HEK293 (cell line): ENCODE results near the gene KRT78.

Source experiments
- CTCF ChIA-PET: fragments of 350-600 bp; formaldehyde crosslinking; extraction: SDS; loops from one replicate; lab custom pipeline; 2021; ENCODE audit warnings: antibody characterized with exemption; lab: Yijun Ruan, JAX
- POLR2A ChIA-PET: fragments of 300-600 bp; formaldehyde crosslinking; extraction: SDS; loops from one replicate; lab custom pipeline; 2020; ENCODE audit warnings: antibody characterized with exemption, inconsistent platforms; lab: Yijun Ruan, JAX
- H3K27ac ChIP-seq: fragments of 200-500 bp; sonication (Bioruptor generic); 2 replicates; pipeline ENCODE4 v1.5.1; 2014; ENCODE audit warnings: low read depth, low read length, control low read depth, inconsistent platforms; ENCODE audit errors: extremely low read depth
- H3K36me3 ChIP-seq, 2 experiments: fragments of 200-500 bp in 1 of 2; sonication (Bioruptor generic) in 1 of 2; 1 replicate in 1 of 2; 2 replicates in 1 of 2; pipeline ENCODE4 v1.5.1; 2014 to 2017; ENCODE audit warnings: inconsistent platforms in 2 of 2, low read length in 2 of 2; ENCODE audit not compliant: control insufficient read depth in 2 of 2, insufficient read depth in 1 of 2
- H3K4me1 ChIP-seq: fragments of 200-500 bp; sonication (Bioruptor generic); 2 replicates; pipeline ENCODE4 v1.5.1; 2014; ENCODE audit warnings: mild to moderate bottlenecking, low read length, inconsistent platforms; ENCODE audit not compliant: control insufficient read depth, insufficient read depth
- H3K4me3 ChIP-seq: 2 replicates; pipeline ENCODE4 v1.5.1; 2011; ENCODE audit warnings: low read depth, mild to moderate bottlenecking, control low read depth, low read length, moderate library complexity
- H3K9me3 ChIP-seq: fragments of 200-500 bp; sonication (Bioruptor generic); 2 replicates; pipeline ENCODE4 v1.5.1; 2014; ENCODE audit warnings: low read depth, low read length, inconsistent platforms; ENCODE audit not compliant: control insufficient read depth, insufficient read depth
- FEZF1 ChIP-seq: fragments of 450-650 bp; formaldehyde crosslinking; IDR thresholded peaks from 2 replicates; pipeline ENCODE4 v1.5.1; 2016; ENCODE audit warnings: missing biosample characterization, missing genetic modification characterization
- GLI4 ChIP-seq: fragments of 450-650 bp; formaldehyde crosslinking; IDR thresholded peaks from 2 replicates; pipeline ENCODE4 v1.5.1; 2016; ENCODE audit warnings: missing biosample characterization, missing genetic modification characterization
- HIC1 ChIP-seq: fragments of 450-650 bp; formaldehyde crosslinking; IDR thresholded peaks from 2 replicates; pipeline ENCODE4 v1.5.1; 2016; ENCODE audit warnings: missing biosample characterization, missing genetic modification characterization
- IKZF3 ChIP-seq: fragments of 450-650 bp; IDR thresholded peaks from 2 replicates; pipeline ENCODE4 v1.5.0; 2018; ENCODE audit warnings: missing biosample characterization, mild to moderate bottlenecking, missing genetic modification characterization, moderate library complexity
- KLF9 ChIP-seq: fragments of 450-650 bp; formaldehyde crosslinking; IDR thresholded peaks from 2 replicates; pipeline ENCODE4 v1.5.1; 2016; ENCODE audit warnings: missing biosample characterization, missing genetic modification characterization, low read depth
- MYNN ChIP-seq: fragments of 450-650 bp; formaldehyde crosslinking; IDR thresholded peaks from 2 replicates; pipeline ENCODE4 v1.5.1; 2016; ENCODE audit warnings: missing biosample characterization, missing genetic modification characterization, borderline replicate concordance
- SETDB1 ChIP-seq: IDR thresholded peaks from one replicate; pipeline ENCODE4 v1.6.1; 2017; ENCODE audit warnings: mild to moderate bottlenecking, low read length, moderate library complexity, mixed read lengths; ENCODE audit not compliant: insufficient read length
- YY1 ChIP-seq: fragments of 450-650 bp; formaldehyde crosslinking; IDR thresholded peaks from 2 replicates; pipeline ENCODE4 v1.5.1; 2018; ENCODE audit warnings: missing biosample characterization, missing genetic modification characterization
- ZBTB44 ChIP-seq: fragments of 450-650 bp; IDR thresholded peaks from 2 replicates; pipeline ENCODE4 v1.5.1; 2018; ENCODE audit warnings: missing biosample characterization, mild to moderate bottlenecking, missing genetic modification characterization
- ZFHX2 ChIP-seq: fragments of 450-650 bp; formaldehyde crosslinking; conservative IDR thresholded peaks from 2 replicates; pipeline ENCODE4 v1.5.1; 2016; ENCODE audit warnings: missing biosample characterization, missing genetic modification characterization
- ZNF10 ChIP-seq: fragments of 450-650 bp; formaldehyde crosslinking; IDR thresholded peaks from 2 replicates; pipeline ENCODE4 v1.5.1; 2017; ENCODE audit warnings: missing biosample characterization, missing genetic modification characterization
- ZNF114 ChIP-seq: fragments of 450-650 bp; formaldehyde crosslinking; IDR thresholded peaks from 2 replicates; pipeline ENCODE4 v1.5.0; 2017; ENCODE audit warnings: missing biosample characterization, missing genetic modification characterization
- ZNF202 ChIP-seq: fragments of 450-650 bp; formaldehyde crosslinking; IDR thresholded peaks from 2 replicates; pipeline ENCODE4 v1.5.1; 2016; ENCODE audit warnings: missing biosample characterization, missing genetic modification characterization, borderline replicate concordance
- ZNF48 ChIP-seq: fragments of 450-650 bp; formaldehyde crosslinking; IDR thresholded peaks from 2 replicates; pipeline ENCODE4 v1.5.1; 2016; ENCODE audit warnings: missing biosample characterization, missing genetic modification characterization
- ZNF600 ChIP-seq: fragments of 450-650 bp; formaldehyde crosslinking; IDR thresholded peaks from 2 replicates; pipeline ENCODE4 v1.5.1; 2016; ENCODE audit warnings: missing biosample characterization, missing genetic modification characterization
- ZNF747 ChIP-seq: fragments of 450-650 bp; formaldehyde crosslinking; IDR thresholded peaks from 2 replicates; pipeline ENCODE4 v1.5.1; 2016; ENCODE audit warnings: missing biosample characterization, missing genetic modification characterization
- ZNF76 ChIP-seq: fragments of 450-650 bp; formaldehyde crosslinking; IDR thresholded peaks from 2 replicates; pipeline ENCODE4; 2016; ENCODE audit warnings: low read depth, missing biosample characterization, missing genetic modification characterization, borderline replicate concordance
- ZNF830 ChIP-seq: fragments of 450-650 bp; IDR thresholded peaks from 2 replicates; pipeline ENCODE4 v1.5.0; 2018; ENCODE audit warnings: missing biosample characterization, missing genetic modification characterization, low read depth, mild to moderate bottlenecking, moderate library complexity
- TF ChIP-seq, protein P1 (sequence below): fragments of 450-650 bp; formaldehyde crosslinking; IDR thresholded peaks from 2 replicates; pipeline ENCODE4 v1.5.1; 2016; ENCODE audit warnings: missing biosample characterization, missing genetic modification characterization

KRT78 gene

DNA sequence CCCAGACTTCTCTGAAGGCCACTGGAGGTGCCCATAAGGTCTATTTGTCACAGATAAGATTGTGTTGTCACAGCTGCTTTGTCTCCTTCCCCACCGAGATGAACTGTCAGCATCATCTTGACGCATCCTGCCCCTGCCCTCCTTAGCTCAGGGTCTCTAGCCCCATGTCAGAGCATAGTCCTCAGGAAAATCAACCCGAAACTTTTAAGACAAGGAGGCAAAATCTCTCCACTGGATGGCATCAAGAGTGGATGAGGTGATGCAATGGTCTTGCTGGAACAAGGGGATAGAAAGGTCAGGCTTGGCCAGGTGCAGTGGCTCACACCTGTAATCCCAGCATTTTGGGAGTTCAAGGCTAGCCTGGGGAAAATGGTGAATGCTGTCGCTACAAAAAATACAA, 22.8 kb downstream of the KRT78 start:
- Histone ChIP-seq H3K36me3 (no peaks in the 10 kb centered on the region), H3K4me1 (no peaks in the 10 kb centered on the region), H3K27ac (no peak overlapping the region), H3K4me3 (no peak overlapping the region), H3K9me3 (no peaks in the 10 kb centered on the region)
- CTCF ChIA-PET, result no interaction called here
- TF ChIP-seq YY1 (tag by site-specific recombination) (no peak), IKZF3 (tag by site-specific recombination) (no peak), ZNF48 (tag by site-specific recombination) (no peak), FEZF1 (tag by site-specific recombination) (no peak), ZNF747 (tag by site-specific recombination) (no peak), KLF9 (tag by site-specific recombination) (no peak), MYNN (tag by site-specific recombination) (no peak), GLI4 (tag by site-specific recombination) (no peak), ZNF10 (tag by site-specific recombination) (no peak), ZNF202 (no peak)
- TF ChIP-seq, protein P1, sequence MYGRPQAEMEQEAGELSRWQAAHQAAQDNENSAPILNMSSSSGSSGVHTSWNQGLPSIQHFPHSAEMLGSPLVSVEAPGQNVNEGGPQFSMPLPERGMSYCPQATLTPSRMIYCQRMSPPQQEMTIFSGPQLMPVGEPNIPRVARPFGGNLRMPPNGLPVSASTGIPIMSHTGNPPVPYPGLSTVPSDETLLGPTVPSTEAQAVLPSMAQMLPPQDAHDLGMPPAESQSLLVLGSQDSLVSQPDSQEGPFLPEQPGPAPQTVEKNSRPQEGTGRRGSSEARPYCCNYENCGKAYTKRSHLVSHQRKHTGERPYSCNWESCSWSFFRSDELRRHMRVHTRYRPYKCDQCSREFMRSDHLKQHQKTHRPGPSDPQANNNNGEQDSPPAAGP (tag by site-specific recombination), result no peak
- TF ChIP-seq, all 188 proteins: peak for 0
- POLR2A ChIA-PET, result no interaction called here

DNA sequence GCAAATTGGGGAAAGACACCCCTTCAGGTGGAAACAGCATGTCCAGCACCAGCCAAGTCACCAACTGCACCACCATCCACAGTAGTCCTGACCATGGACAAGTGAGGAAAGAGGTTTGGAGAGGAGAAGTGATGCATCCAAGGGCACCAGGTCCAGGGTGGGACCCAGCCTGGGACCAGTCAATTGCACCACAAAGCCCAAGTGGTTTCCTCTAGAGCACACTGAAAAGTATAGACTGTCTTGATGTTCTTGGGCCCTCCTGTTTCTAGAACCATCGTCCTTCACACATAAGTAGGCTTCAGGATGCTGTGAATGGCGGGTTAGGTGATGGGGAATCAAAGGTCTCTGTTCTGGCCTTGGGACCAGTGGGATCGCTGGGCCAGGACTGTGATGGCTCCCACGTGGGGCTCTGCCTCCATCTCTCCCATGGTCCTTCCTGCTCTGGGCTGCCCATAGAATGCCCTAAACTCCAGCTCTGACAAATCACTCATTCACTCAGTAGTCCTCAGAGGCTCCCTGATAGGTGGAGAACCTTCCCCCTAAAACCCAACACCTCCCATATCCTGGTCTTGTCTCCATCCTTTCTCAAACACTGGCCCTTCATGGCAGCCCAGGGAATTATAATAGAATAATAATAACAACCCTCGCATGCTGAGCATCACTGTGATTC, 23.9 kb downstream of the KRT78 start:
- ChIA-PET POLR2A (no interaction called here), CTCF (no interaction called here)
- Histone ChIP-seq H3K9me3 (no peaks in the 10 kb centered on the region), H3K4me1 (no peaks in the 10 kb centered on the region), H3K27ac (no peak overlapping the region), H3K4me3 (no peak overlapping the region), H3K36me3 (no peaks in the 10 kb centered on the region)
- TF ChIP-seq ZFHX2 (tag by site-specific recombination) (no peak), ZNF830 (tag by site-specific recombination) (no peak), ZBTB44 (tag by site-specific recombination) (no peak), ZNF114 (tag by site-specific recombination) (no peak), ZNF76 (no peak), HIC1 (tag by site-specific recombination) (no peak), SETDB1 (no peak), ZNF600 (tag by site-specific recombination) (no peak)
